ENCODE measurements around the gene UIMC1. TPM values are rescaled to one million over a fixed set of nuclear protein-coding genes. Genes with fewer than 3 reads are reported as not detected.

UIMC1 gene
- total and polyA plus RNA-seq, 3 donors from 2014 or later = 78.3 to 141 (median 89.9) TPM

DNA sequence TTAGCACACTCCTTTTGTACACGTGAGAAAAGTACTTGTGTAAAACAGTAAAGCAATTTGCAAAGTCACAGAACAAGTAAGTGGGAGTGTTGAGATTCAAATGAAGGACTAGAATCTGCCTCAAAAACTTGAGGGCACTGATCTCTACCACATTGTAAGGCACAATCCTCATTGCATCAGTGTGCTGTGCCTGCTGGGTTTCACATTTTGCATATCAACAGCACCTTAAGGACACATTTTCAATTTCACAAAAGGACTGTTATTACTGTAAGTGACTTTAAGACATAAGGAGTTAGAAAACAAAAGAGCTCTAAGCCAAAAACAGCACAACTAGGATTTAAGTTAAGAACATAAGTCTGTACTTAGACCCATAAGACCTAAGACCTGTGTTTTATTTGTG, 62.8 kb downstream of the UIMC1 start:
- TF ChIP-seq POLR2A (IDR thresholded peaks at IDR 0.05) = no peak
- TF ChIP-seq, protein P1, sequence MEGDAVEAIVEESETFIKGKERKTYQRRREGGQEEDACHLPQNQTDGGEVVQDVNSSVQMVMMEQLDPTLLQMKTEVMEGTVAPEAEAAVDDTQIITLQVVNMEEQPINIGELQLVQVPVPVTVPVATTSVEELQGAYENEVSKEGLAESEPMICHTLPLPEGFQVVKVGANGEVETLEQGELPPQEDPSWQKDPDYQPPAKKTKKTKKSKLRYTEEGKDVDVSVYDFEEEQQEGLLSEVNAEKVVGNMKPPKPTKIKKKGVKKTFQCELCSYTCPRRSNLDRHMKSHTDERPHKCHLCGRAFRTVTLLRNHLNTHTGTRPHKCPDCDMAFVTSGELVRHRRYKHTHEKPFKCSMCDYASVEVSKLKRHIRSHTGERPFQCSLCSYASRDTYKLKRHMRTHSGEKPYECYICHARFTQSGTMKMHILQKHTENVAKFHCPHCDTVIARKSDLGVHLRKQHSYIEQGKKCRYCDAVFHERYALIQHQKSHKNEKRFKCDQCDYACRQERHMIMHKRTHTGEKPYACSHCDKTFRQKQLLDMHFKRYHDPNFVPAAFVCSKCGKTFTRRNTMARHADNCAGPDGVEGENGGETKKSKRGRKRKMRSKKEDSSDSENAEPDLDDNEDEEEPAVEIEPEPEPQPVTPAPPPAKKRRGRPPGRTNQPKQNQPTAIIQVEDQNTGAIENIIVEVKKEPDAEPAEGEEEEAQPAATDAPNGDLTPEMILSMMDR (IDR thresholded peaks at IDR 0.05) = no peak
- H3K27ac ChIP-seq = no peak overlapping the region

DNA sequence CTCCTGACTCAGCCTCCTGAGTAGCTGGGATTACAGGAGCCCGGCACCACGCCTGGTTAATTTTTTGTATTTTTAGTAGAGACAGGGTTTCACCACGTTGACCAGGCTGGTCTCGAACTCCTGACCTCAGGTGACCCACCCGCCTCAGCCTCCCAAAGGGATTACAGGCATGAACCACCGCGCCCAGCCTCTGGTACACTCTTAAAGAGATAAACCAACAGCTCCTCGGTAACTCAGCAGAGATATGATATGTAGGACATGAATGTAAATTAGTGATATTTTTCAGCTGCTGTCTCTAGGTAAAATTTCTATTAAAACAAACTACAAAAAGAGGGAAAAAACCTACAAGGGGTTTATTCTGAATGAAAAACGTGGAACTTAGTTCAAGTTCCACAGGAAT, 64.6 kb downstream of the UIMC1 start:
- DNase-seq = no peak
- no peak overlapping the region for H3K27ac ChIP-seq
- TF ChIP-seq POLR2A (IDR thresholded peaks at IDR 0.05) = no peak
- TF ChIP-seq, protein P1 (IDR thresholded peaks at IDR 0.05) = no peak
- intact Hi-C loops (cut with DNase I; ENCODE audit: low total_unique reads) = no loop called here
- H3K27me3 ChIP-seq = no peaks in the 10 kb centered on the region
- H3K36me3 ChIP-seq (ENCODE audit: low read depth, missing control alignments) = no peaks in the 10 kb centered on the region
- H3K4me3 ChIP-seq = no peak overlapping the region
- WGBS, 2 donors = 87 to 91% methylated on average over 9 of the region's 9 CpGs
- H3K4me1 ChIP-seq = no peaks in the 10 kb centered on the region
- no peaks in the 10 kb centered on the region for H3K9me3 ChIP-seq

More for the DNA sequence above, 62.8 kb downstream of the UIMC1 start:
- intact Hi-C loops (cut with DNase I; ENCODE audit: low total_unique reads) = no loop called here
- no peaks in the 10 kb centered on the region for H3K4me1 ChIP-seq
- no peaks in the 10 kb centered on the region for H3K27me3 ChIP-seq
- 61 to 80% methylated on average over 1 of the region's 1 CpG for WGBS, 2 donors
- H3K4me3 ChIP-seq = no peak overlapping the region
- H3K36me3 ChIP-seq (ENCODE audit: low read depth, missing control alignments) = no peaks in the 10 kb centered on the region
- no peaks in the 10 kb centered on the region for H3K9me3 ChIP-seq
- DNase-seq = no peak

GRCh38 chr5:176938472-176938871, 68.1 kb downstream of the UIMC1 start:
- no peaks in the 10 kb centered on the region for H3K9me3 ChIP-seq
- WGBS, 2 donors = 73 to 88% methylated on average over 1 of the region's 1 CpG

GRCh38 chr5:176935017-176935416, 71.6 kb downstream of the UIMC1 start:
- no peaks in the 10 kb centered on the region for H3K4me1 ChIP-seq
- TF ChIP-seq POLR2A (IDR thresholded peaks at IDR 0.05) = no peak
- no peaks in the 10 kb centered on the region for H3K36me3 ChIP-seq (ENCODE audit: low read depth, missing control alignments)
- H3K9me3 ChIP-seq = no peaks in the 10 kb centered on the region
- no peak overlapping the region for H3K27ac ChIP-seq
- no peak overlapping the region for H3K4me3 ChIP-seq
- H3K27me3 ChIP-seq = no peaks in the 10 kb centered on the region
- intact Hi-C loops (cut with DNase I; ENCODE audit: low total_unique reads) = no loop called here
- WGBS, 2 donors = 58 to 100% methylated on average over 1 of the region's 1 CpG
- DNase-seq = no peak

More at GRCh38 chr5:176938472-176938871, 68.1 kb downstream of the UIMC1 start:
- Histone ChIP-seq H3K4me3 (no peak overlapping the region), H3K4me1 (no peaks in the 10 kb centered on the region), H3K27me3 (no peaks in the 10 kb centered on the region), H3K27ac (no peak overlapping the region), H3K36me3 (ENCODE audit: low read depth, missing control alignments) (no peaks in the 10 kb centered on the region)
- no peak for DNase-seq
- intact Hi-C loops (cut with DNase I; ENCODE audit: low total_unique reads) = no loop called here
- no peak for TF ChIP-seq POLR2A (IDR thresholded peaks at IDR 0.05)
- TF ChIP-seq, protein P1 (IDR thresholded peaks at IDR 0.05) = no peak

GRCh38 chr5:176934309-176934930, 72.2 kb downstream of the UIMC1 start:
- Histone ChIP-seq H3K4me1 (no peaks in the 10 kb centered on the region), H3K9me3 (no peaks in the 10 kb centered on the region), H3K36me3 (ENCODE audit: low read depth, missing control alignments) (no peaks in the 10 kb centered on the region), H3K27ac (no peak overlapping the region), H3K4me3 (no peak overlapping the region), H3K27me3 (no peaks in the 10 kb centered on the region)
- DNase-seq = no peak
- 95 to 96% methylated on average over 7 of the region's 7 CpGs for WGBS, 2 donors
- intact Hi-C loops (cut with DNase I; ENCODE audit: low total_unique reads) = no loop called here
- TF ChIP-seq, protein P1 (IDR thresholded peaks at IDR 0.05) = no peak

Data from testis (tissue), 3 donors.